IMR-90 (cell line): ENCODE measurements around the gene FOLH1. TPM values are rescaled to one million over a fixed set of nuclear protein-coding genes. Genes with fewer than 3 reads are reported as not detected.
"Not testable (repeated sequence)": the region's sequence is repeated elsewhere in the genome, so short reads cannot be mapped to it uniquely, and the experiment has no call there.

Experiments
- ATAC-seq: fragments of 200-7000 bp; cut with Tn5 transposase; 2 replicates; pipeline ENCODE4 v1.9.1; 2020; ENCODE audit warnings: low read depth, mild to moderate bottlenecking, moderate library complexity
- BruUV-seq: library from RNA; stranded (reverse); fragments of 400-500 nt; replicated peaks from 2 replicates; lab custom pipeline; 2021; lab: Mats Ljungman, UMichigan
- CTCF ChIA-PET: fragments of 300-600 bp; formaldehyde crosslinking; extraction: SDS; loops from one replicate; lab custom pipeline; 2021; ENCODE audit warnings: antibody characterized with exemption; lab: Yijun Ruan, JAX
- POLR2A ChIA-PET: fragments of 300-600 bp; sonication (Branson Sonifier 250); formaldehyde crosslinking; loops from one replicate; lab custom pipeline; 2022; ENCODE audit warnings: antibody characterized with exemption; ENCODE audit not compliant: unreplicated experiment; lab: Charles Lee
- DNase-seq: peaks from one replicate; pipeline ENCODE4 v3.0.0; 2013
- H2AFZ ChIP-seq: replicated peaks from 2 replicates; pipeline ENCODE3; 2013; ENCODE audit warnings: low read length, mild to moderate bottlenecking; ENCODE audit not compliant: poor library complexity
- H2AK5ac ChIP-seq: 2 replicates; pipeline ENCODE4 v1.6.1; 2013; ENCODE audit warnings: low read depth, low read length, inconsistent platforms
- H2AK9ac ChIP-seq: replicated peaks from 2 replicates; pipeline ENCODE3; 2013; ENCODE audit warnings: mild to moderate bottlenecking, low read depth, low read length, moderate library complexity; ENCODE audit not compliant: poor library complexity
- H2BK120ac ChIP-seq: 2 replicates; pipeline ENCODE4 v1.6.1; 2013; ENCODE audit warnings: low read depth, low read length, inconsistent platforms
- H2BK15ac ChIP-seq: 3 replicates; pipeline ENCODE4 v1.6.1; 2013; ENCODE audit warnings: low read depth, low read length, inconsistent platforms
- H2BK20ac ChIP-seq: 2 replicates; pipeline ENCODE4 v1.6.1; 2013; ENCODE audit warnings: low read depth, mild to moderate bottlenecking, inconsistent platforms, low read length, moderate library complexity
- H2BK5ac ChIP-seq: 2 replicates; pipeline ENCODE4 v1.6.1; 2013; ENCODE audit warnings: mild to moderate bottlenecking, low read depth, low read length, inconsistent platforms; ENCODE audit not compliant: poor library complexity, severe bottlenecking
- H3K14ac ChIP-seq: replicated peaks from 2 replicates; pipeline ENCODE4 v1.6.1; 2013; ENCODE audit warnings: low read depth, low read length, inconsistent platforms
- H3K18ac ChIP-seq: 2 replicates; pipeline ENCODE4 v1.6.1; 2013; ENCODE audit warnings: low read depth, low read length, control low read depth
- H3K23ac ChIP-seq: 2 replicates; pipeline ENCODE4 v1.6.1; 2013; ENCODE audit warnings: low read depth, low read length, inconsistent platforms
- H3K27ac ChIP-seq: 2 replicates; pipeline ENCODE4 v1.5.1; 2013; ENCODE audit warnings: mild to moderate bottlenecking, control low read depth, low read length; ENCODE audit not compliant: insufficient read depth
- H3K27me3 ChIP-seq: 2 replicates; pipeline ENCODE4 v1.6.1; 2013; ENCODE audit warnings: low read length; ENCODE audit not compliant: control insufficient read depth, insufficient read depth
- H3K36me3 ChIP-seq: 2 replicates; pipeline ENCODE4 v1.6.1; 2013; ENCODE audit warnings: low read length, mixed read lengths; ENCODE audit not compliant: control insufficient read depth, insufficient read depth
- H3K4ac ChIP-seq: 2 replicates; pipeline ENCODE4 v1.6.1; 2013; ENCODE audit warnings: low read depth, low read length, inconsistent platforms
- H3K4me1 ChIP-seq: 2 replicates; pipeline ENCODE4 v1.6.1; 2013; ENCODE audit warnings: low read length, mixed read lengths; ENCODE audit not compliant: control insufficient read depth, insufficient read depth
- H3K4me2 ChIP-seq: 2 replicates; pipeline ENCODE4 v1.6.1; 2013; ENCODE audit warnings: low read depth, mild to moderate bottlenecking, control low read depth, low read length, moderate library complexity
- H3K4me3 ChIP-seq: 2 replicates; pipeline ENCODE4 v1.5.1; 2013; ENCODE audit warnings: low read depth, mild to moderate bottlenecking, control low read depth, low read length, moderate library complexity; ENCODE audit not compliant: insufficient read depth
- H3K56ac ChIP-seq: 2 replicates; pipeline ENCODE4 v1.6.1; 2013; ENCODE audit warnings: low read length, inconsistent platforms; ENCODE audit not compliant: insufficient read depth; ENCODE audit errors: extremely low read depth
- H3K79me1 ChIP-seq, 2 experiments: 2 replicates each; pipeline ENCODE4 v1.6.1; 2013; ENCODE audit warnings: low read length in 2 of 2, inconsistent platforms in 1 of 2, low read depth in 1 of 2
- H3K9ac ChIP-seq: 2 replicates; pipeline ENCODE4 v1.6.1; 2013; ENCODE audit warnings: low read depth, low read length, control low read depth
- H3K9me1 ChIP-seq: 2 replicates; pipeline ENCODE4 v1.6.1; 2013; ENCODE audit warnings: low read length, inconsistent platforms; ENCODE audit not compliant: insufficient read depth
- H3K9me3 ChIP-seq: 2 replicates; pipeline ENCODE4 v1.6.1; 2013; ENCODE audit warnings: low read length; ENCODE audit not compliant: control insufficient read depth, insufficient read depth
- H4K20me1 ChIP-seq: 2 replicates; pipeline ENCODE4 v1.6.1; 2013; ENCODE audit warnings: low read length, inconsistent platforms; ENCODE audit not compliant: insufficient read depth
- H4K5ac ChIP-seq: 2 replicates; pipeline ENCODE4 v1.6.1; 2013; ENCODE audit warnings: mild to moderate bottlenecking, low read depth, low read length, control low read depth
- H4K8ac ChIP-seq, 2 experiments: 2 replicates each; pipeline ENCODE4 v1.6.1; 2013; ENCODE audit warnings: low read depth in 2 of 2, low read length in 2 of 2, control low read depth in 1 of 2, inconsistent platforms in 1 of 2
- H4K91ac ChIP-seq: 2 replicates; pipeline ENCODE4 v1.6.1; 2013; ENCODE audit warnings: low read depth, low read length, inconsistent platforms; ENCODE audit not compliant: insufficient read depth
- whole genome bisulfite sequencing, 2 experiments: methylation state at CpG; one replicate each; pipeline versions ENCODE4 v1.1.5 to v1.1.7; 2013; ENCODE audit warnings: missing lambda C conversion rate in 2 of 2; ENCODE audit not compliant: insufficient read length in 1 of 2; ENCODE audit errors: extremely low coverage in 2 of 2; 5-methylcytosine and 5-hydroxymethylcytosine counted together
- dilution Hi-C: fragments of 300-500 bp; cut with HindIII; formaldehyde crosslinking; loops from one replicate; pipeline ENCODE4 v1.14.3; 2018; ENCODE audit warnings: low sequenced_read_pairs; ENCODE audit not compliant: unreplicated experiment
- in situ Hi-C: fragments of 300-500 bp; cut with MboI; formaldehyde crosslinking; loops from 3 replicates; pipeline ENCODE4 v1.14.3; 2019; ENCODE audit warnings: low sequenced_read_pairs, inconsistent platforms, mixed read lengths
- intact Hi-C: fragments of 100-400 bp; cut with micrococcal nuclease; formaldehyde crosslinking; loops from 2 replicates; pipeline ENCODE4 v1.10.0; 2022
- polyA plus RNA-seq, 3 experiments: library from polyadenylated mRNA; depleted of rRNA; stranded (reverse); fragments of >200 nt; gene quantifications; 2 replicates each; pipeline ENCODE4 v1.2.3, GENCODE V29; 2012; ENCODE audit warnings: low replicate concordance in 1 of 3
- total RNA-seq: library from RNA; depleted of rRNA; stranded (reverse); fragments of >200 nt; gene quantifications from 2 replicates; pipeline ENCODE4 v1.2.3, GENCODE V29; 2012

Gene FOLH1
- total and polyA plus RNA-seq, 2 of the 4 experiments (the other 2 are of a cell fraction) = not detected

- H2BK120ac ChIP-seq, BruUV-seq, H3K4ac ChIP-seq, H4K5ac ChIP-seq, CTCF ChIA-PET, H2BK20ac ChIP-seq, H3K27me3 ChIP-seq, H2AFZ ChIP-seq, H3K9me1 ChIP-seq, H3K4me3 ChIP-seq, H4K8ac ChIP-seq, H3K79me1 ChIP-seq, POLR2A ChIA-PET, H3K36me3 ChIP-seq, H3K4me2 ChIP-seq, H3K9ac ChIP-seq, H2BK15ac ChIP-seq, H4K91ac ChIP-seq, H4K20me1 ChIP-seq, ATAC-seq, H3K4me1 ChIP-seq, H3K14ac ChIP-seq, H2BK5ac ChIP-seq, dilution Hi-C loops, H2AK9ac ChIP-seq, intact Hi-C loops, in situ Hi-C loops, H3K9me3 ChIP-seq, H3K23ac ChIP-seq, DNase-seq, H2AK5ac ChIP-seq, H3K27ac ChIP-seq, H3K56ac ChIP-seq, H3K18ac ChIP-seq: not testable (repeated sequence)
- WGBS, 2 experiments = no CpG with 5 or more reads among the region's 3 CpGs
These were observed 30.5 kb downstream of the FOLH1 start for GRCh38 chr11:49177936-49178335.

DNA sequence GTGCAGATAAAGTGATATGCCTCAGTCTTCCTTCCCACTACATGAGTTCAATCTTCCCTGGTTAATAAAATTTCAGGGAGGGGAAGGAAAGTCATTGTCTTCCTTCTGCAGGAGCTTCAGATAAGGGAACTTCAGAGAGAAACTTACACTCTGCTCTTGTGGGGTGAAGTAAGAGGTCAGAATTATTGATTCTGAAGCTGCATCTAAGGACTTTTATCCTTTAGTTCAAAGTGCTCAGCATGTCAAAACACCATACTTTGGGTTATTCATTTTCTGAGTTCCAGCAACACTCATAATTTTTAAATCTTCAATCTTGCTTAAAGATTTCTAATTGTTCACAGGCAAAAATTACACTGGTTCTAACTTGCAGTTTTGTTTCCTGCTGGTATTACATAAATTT, 33.0 kb downstream of the FOLH1 start:
- H3K9ac ChIP-seq, H2BK15ac ChIP-seq, in situ Hi-C loops, H3K14ac ChIP-seq, H2BK120ac ChIP-seq, H3K9me1 ChIP-seq, POLR2A ChIA-PET, H3K23ac ChIP-seq, CTCF ChIA-PET, H2BK5ac ChIP-seq, H4K8ac ChIP-seq, H4K5ac ChIP-seq, H3K4me1 ChIP-seq, dilution Hi-C loops, H3K56ac ChIP-seq, H2AK9ac ChIP-seq, BruUV-seq, H4K91ac ChIP-seq, H3K4ac ChIP-seq, H3K9me3 ChIP-seq, H2BK20ac ChIP-seq, H2AK5ac ChIP-seq, H3K18ac ChIP-seq, H3K36me3 ChIP-seq, H4K20me1 ChIP-seq, ATAC-seq, H3K4me3 ChIP-seq, intact Hi-C loops, H3K27ac ChIP-seq, H3K4me2 ChIP-seq, DNase-seq, H2AFZ ChIP-seq, H3K27me3 ChIP-seq, H3K79me1 ChIP-seq: not testable (repeated sequence)
